NCI-H82 treated with DMSO at 0.1 percent for 48 hours (cell line): ENCODE results near the gene KRT6C.

ENCODE experiments used
- DNase-seq: peaks from one replicate; lab custom pipeline; 2025; ENCODE audit not compliant: unreplicated experiment; lab: John Stamatoyannopoulos, UW

Gene KRT6C

DNA sequence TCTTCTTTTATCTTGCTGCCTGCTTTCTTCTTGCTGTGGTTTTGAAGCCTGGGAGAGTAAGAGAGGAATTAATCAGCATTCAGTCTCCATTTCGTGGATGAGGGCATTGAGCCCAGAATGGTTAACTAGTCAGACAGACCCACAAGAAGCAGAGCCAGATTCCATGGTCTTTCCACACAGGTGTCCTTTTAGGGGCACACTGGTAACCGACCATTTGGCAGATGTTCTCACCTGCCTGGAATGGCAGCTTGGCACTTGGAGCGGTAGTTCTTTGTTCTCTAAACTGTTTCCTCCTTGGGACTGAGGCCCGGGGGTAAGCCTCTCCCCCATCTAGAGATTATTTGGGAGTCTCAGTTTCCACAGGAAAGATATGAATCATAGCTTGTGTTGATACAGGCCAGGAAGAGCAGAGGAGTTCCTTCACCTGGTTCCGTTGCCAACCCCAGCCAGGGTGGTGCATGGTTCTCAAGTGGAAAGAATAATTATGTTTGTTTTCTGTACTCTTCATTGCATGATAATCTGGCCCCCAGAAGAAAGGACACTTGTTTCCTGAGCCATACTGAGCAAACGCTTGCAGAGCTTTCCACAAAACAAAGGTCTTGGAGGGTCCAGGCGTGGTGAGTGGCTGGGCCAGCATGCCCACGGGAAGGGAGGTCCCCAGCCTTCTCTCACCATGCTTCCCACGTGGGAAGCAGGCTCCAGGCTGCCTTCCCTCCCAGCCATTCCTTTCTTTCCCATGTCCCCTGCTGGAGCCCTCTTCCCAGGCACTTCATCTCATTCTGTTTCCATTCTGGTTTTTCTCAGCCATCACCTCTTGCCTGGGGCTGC lies 37.4 kb downstream of the KRT6C start:
- DNase-seq, result no peak

DNA sequence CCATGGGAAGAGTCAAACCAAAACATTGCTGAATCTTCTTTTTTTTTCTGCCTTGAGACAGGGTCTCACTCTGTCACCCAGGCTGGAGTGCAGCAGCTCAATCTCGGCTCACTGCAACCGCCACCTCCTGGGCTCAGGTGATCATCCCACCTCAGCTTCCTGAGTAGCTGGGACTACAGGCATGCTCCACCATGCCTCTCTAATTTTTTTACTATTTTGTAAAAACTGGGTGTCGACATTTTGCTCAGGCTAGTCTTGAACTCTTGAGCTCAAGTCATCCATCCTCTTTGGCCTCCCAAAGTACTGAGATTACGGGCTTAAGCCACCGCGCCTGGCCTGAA lies 38.0 kb downstream of the KRT6C start:
- no peak for DNase-seq

DNA sequence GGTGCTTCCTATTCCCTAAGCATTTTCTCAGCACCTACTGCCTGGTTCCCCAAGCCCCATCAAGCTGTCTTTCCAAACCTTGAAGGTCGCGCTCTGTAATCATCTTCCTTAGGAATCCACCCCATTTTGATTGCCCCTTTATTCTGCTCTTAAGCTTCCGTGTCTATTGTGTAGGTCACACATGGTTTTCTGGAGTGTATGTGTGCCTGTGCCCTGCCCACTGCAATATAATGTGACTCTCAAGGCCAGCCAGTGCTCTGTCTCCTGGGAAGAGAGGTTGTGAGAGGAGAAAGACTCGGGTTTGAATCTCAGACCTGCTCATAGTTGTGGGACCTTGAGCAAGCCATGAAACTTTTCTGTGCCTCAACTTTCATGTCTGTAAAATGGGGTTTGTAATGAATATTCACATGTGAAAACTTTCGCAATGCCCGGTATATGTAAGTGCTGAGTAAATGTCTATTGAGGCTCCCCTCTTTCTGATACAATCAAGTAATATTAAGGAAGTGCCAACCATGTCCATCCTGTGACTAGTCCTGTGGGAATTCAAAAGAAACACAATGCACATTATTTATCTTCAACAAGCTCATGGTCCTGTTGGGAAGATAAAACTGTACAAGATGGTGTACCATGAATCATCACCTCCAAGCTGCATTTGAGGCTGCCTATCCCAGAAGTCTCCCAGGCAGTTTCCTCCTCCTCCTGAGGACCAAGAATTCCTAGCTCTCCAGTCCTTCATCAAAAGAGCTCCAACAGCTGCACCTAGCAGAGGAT lies 38.7 kb downstream of the KRT6C start:
- DNase-seq, result no peak

- no peak for DNase-seq
These were observed 39.4 kb downstream of the KRT6C start, which contains the start of gene KRT75 for GRCh38 chr12:52434081-52434733. TSS of gene KRT75 (minus strand) at chr12:52434371. CDS start at chr12:52434304, 67 bp downstream.

DNA sequence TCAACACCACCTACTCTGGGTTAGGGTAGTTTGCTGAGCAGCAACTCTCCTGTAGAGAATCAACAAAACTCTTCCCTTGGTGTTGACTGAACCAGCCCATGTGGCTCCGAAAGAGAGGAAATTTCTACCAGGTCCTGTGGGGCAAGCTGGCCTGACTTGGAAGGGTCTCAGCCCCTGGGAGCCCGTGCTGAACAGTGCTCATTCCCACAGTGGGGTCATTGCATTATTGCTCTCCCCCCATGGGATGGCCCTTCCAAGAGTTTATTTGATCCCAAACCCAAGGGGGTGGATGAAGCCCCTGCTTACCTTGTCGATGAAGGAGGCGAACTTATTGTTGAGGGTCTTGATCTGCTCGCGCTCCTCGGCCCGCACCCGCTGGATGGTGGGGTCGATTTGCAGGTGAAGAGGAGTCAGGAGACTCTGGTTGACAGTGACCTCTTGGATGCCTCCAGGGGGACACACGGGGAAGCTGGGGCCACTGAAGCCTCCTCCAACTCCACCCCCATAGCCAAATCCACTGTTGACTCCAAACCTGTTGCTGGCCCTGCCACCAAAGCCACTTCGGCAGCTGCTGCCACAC lies 40.0 kb downstream of the KRT6C start:
- DNase-seq, result no peak

DNA sequence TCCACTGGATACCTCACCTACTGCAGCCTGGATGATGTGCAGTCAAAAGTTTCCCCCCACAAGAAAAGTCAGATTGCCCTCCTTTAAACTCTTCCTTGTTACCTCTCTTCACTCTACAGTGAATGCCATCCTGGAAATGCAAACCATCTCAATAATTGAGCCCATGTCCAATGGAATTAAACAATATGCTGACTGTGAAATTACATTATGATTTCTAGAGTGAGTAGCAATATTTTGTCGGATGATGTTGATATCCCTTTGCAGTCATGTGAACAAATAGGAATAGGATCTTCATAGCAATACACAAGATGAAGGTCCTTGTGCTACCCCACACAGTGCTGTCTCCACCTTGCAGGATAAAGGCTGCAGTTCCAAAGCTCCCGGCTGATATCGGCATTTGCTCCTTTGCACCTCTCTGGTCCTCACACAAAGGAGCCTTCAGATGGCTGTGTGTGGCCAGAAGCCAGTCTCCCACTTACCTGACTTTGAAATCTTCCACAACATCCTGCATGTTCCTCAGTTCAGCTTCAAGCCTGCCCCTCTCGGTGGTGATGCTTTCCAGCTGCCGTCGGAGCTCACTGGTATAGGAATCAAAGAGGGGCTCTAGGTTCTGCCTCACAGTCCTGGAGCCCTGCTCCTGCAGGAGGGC lies 40.9 kb downstream of the KRT6C start:
- DNase-seq, result no peak

GRCh38 chr12:52428121-52428520 lies 45.5 kb downstream of the KRT6C start:
- DNase-seq, result no peak

GRCh38 chr12:52427083-52427482 lies 46.5 kb downstream of the KRT6C start:
- no peak for DNase-seq

DNA sequence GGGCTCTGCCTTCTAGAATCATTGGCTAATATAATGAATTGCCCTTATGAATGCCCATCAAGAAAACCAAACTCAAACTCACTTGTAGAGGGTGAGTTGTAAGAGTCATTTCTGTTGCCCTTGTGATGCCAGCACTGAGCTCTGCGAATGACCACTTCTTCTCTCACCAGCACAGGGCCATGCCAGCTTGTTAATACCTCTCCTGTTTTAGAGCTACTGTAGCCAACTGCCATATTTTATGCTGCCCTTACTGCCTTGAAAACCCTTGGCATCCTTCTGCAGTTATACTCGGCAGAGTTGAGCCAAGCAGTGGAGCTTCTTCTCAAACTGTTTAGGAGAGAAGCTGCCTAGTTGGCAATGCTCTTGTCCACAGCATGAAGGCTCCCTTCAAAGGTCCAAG lies 47.6 kb downstream of the KRT6C start:
- DNase-seq, result no peak

DNA sequence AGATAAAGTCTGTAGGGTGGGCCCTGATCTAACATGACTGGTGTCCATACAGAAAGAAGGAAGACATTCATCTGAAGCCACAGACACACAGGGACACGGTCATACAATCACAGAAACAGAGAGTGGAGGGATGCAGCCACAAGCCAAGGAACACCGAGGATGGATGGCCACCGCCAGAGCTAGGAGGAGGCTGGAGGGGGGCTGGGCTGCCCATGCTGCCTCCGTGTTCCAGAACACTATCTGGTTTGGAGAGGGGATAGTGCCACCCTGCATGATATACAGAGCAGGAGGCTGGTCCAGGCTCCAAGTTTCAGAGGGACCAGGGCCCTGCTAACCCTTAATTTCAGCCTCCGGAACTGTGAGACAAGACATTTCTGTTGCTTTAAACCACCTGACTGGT lies 48.1 kb downstream of the KRT6C start:
- no peak for DNase-seq

GRCh38 chr12:52423661-52424500 lies 49.7 kb downstream of the KRT6C start:
- no peak for DNase-seq

GRCh38 chr12:52423035-52423434 lies 50.6 kb downstream of the KRT6C start:
- no peak for DNase-seq

DNA sequence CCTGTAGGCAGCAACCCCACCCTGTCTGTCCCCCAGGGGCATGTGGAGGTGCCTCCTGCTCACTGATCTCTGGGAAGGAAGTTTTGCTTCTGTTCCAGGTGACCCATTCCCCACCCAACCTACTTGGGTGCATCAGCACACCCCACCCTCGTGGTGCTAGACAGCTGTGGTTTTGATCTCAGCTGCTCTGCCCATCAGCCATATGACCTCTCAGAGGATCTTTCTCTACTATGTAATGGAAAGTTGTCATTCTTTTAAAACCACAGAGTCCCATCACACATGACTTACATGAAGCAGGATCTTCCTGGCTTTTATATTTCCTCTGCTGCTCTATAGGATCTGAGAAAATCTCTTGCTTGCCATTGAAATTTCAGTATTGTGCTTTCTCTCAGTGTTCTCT lies 53.9 kb downstream of the KRT6C start:
- DNase-seq, result no peak

GRCh38 chr12:52418576-52419110 lies 55.0 kb downstream of the KRT6C start:
- no peak for DNase-seq
